Activated gamma-delta T cell treated with Interleukin-2 at 50 U/mL for 16 hours (primary cell): ENCODE measurements around the gene MAPK11.

Experiments
- DNase-seq: peaks from one replicate; pipeline ENCODE4 v3.0.0-alpha.2; 2020

MAPK11 gene

GRCh38 chr22:50307890-50308596 is 37.9 kb upstream of the MAPK11 start:
- DNase-seq, result no peak

GRCh38 chr22:50306753-50307749 is 36.9 kb upstream of the MAPK11 start, which contains the start of gene PLXNB2:
TSS of gene PLXNB2 (minus strand) at chr22:50307646. CDS start at chr22:50290584, 17,062 bp downstream.
- DNase-seq, result no peak

GRCh38 chr22:50305923-50306566 is 35.9 kb upstream of the MAPK11 start:
- DNase-seq, result no peak

GRCh38 chr22:50305393-50305922 is 35.3 kb upstream of the MAPK11 start:
- DNase-seq, result no peak

- DNase-seq, result no peak
Measured at GRCh38 chr22:50304528-50305392, 34.6 kb upstream of the MAPK11 start.

- no peak for DNase-seq
Measured at GRCh38 chr22:50303848-50304527, 33.8 kb upstream of the MAPK11 start.

GRCh38 chr22:50303515-50303847 is 33.3 kb upstream of the MAPK11 start:
- DNase-seq, result no peak

GRCh38 chr22:50302564-50302963 is 32.4 kb upstream of the MAPK11 start:
- no peak for DNase-seq

GRCh38 chr22:50302041-50302541 is 31.9 kb upstream of the MAPK11 start:
- no peak for DNase-seq

- no peak for DNase-seq
Measured at GRCh38 chr22:50301581-50301991, 31.4 kb upstream of the MAPK11 start.

- DNase-seq, result no peak
Measured at GRCh38 chr22:50300620-50301257, 30.6 kb upstream of the MAPK11 start.

GRCh38 chr22:50299785-50300619 is 29.8 kb upstream of the MAPK11 start:
- no peak for DNase-seq

GRCh38 chr22:50298937-50299784 is 29.0 kb upstream of the MAPK11 start:
- no peak for DNase-seq

- DNase-seq, result no peak
Measured at GRCh38 chr22:50298266-50298637, 28.1 kb upstream of the MAPK11 start.

GRCh38 chr22:50297510-50298265 is 27.5 kb upstream of the MAPK11 start:
- no peak for DNase-seq

GRCh38 chr22:50296658-50297490 is 26.7 kb upstream of the MAPK11 start:
- DNase-seq, result no peak

- no peak for DNase-seq
Measured at GRCh38 chr22:50294319-50294656, 24.1 kb upstream of the MAPK11 start.
